HTR-8/SVneo (cell line): ENCODE results near the gene METTL26.

ENCODE experiments used
- DNase-seq: peaks from one replicate; pipeline ENCODE4 v3.0.0; 2011; ENCODE audit warnings: low spot score, mixed read lengths; ENCODE audit not compliant: insufficient read length
- FAIRE-seq: peaks from 2 replicates; lab custom pipeline; 2011; peaks lifted over from hg19 to GRCh38; lab: Jason Lieb, UNC

METTL26 gene

GRCh38 chr16:641326-642188, 5.5 kb upstream of the METTL26 start, which contains the start of gene MCRIP2:
Gene MCRIP2, plus strand, starts transcription at chr16:641828. Its CDS starts 164 bp downstream, at chr16:641992.
- FAIRE-seq (peak; percentile 95), DNase-seq (peak; percentile 85)

DNA sequence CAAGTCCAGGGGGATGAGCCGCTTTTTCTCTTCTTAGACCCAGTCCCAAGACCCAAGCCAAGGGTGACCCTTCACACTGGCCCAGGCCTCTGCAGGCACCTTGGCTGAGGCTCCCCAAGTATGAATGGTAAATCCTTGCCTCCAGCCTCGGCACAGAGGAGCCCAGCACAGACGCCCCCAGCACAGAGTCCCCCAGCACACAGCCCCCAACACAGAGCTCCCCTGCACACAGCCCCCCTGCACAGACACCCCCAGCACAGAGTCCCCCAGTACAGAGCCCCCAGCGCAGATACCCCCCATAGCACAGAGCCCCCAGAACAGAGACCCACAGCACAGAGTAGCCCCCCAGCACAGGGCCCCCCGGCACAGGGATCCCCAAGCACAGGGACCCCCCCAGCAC, 4.5 kb upstream of the METTL26 start:
- no peak for FAIRE-seq
- no peak for DNase-seq

- no peak for FAIRE-seq
Measured at GRCh38 chr16:638836-639235, 2.7 kb upstream of the METTL26 start.

GRCh38 chr16:638034-638543, 2.0 kb upstream of the METTL26 start:
- FAIRE-seq, result no peak
- no peak for DNase-seq

More at GRCh38 chr16:638836-639235, 2.7 kb upstream of the METTL26 start:
- no peak for DNase-seq

DNA sequence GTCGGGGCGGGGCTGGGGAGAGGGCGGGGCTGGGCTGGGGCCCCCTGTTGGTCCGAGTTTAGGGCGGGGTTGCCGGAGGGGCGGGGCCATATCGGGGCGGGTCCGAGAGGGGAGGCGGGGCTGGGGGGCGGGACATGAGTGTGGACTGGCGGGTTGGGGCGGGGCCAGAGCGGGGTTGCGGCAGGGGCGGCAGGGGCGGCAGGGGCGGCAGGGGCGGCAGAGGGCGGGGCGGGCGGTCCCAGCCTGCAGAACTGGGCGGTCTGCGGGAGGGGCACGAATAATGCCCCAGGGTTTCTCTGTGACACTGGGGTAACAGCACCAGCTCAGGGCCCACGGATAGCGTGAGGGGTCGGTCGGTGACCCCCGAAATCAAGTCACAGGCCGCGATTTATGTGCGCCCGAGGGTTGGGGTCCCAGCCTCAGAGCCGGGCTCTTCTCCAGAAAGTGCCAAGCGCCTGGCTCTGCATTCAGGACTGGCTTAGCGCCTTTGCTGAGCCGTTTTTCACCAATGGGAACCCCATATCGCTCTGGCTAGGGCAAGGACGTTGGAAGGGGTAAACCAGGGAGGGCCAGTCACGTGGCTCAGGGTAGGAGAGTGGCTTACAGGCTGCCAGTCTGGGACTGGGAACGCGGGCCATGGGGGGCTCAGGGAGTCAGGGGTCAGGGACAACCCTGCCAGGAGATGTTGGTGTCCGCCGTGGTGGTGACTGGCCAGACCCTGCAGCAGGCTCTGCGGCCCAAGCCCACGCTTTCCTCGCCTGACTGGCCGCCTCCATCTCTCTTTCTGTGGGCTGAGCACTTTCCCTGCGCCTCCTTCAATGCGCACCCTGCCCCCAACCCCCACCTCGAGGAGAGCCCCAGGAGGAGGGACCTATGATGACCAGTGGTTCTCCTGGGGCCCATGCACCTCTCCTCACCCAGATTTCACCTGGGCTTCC, 1.2 kb upstream of the METTL26 start:
- DNase-seq (peak; percentile 97), FAIRE-seq (peak; percentile 26)

DNA sequence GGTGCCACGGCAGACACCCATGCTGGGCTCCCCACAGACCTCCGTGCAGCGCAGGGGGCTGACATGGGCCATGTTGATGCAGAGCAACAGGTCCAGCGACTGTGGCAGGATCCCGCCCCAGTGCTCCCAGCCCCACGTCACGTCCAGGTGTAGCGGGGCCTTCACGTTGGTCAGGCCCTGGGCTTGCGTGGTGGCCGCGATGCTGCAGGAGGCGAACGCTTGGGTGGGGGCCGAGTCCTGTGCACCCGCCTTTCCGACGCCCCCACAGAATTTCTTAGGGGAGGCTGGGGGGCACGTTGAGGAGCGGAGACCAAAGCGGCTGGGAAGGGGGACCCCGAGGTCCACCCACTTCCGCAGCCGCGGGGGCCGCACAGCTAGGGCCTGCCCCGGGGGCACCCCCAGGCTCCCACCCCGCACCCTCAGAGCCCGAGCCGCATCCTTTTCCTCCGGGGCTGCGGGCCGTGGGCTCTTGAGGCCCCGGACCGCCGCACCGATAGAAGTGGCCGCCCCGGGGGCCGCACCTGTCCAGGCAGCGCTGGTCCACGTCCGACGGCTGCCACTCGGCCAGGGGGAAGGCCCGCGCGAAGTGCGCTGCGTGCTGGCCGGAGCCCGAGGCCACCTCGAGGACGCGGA, 416 bp downstream of the METTL26 start:
- DNase-seq (no peak), FAIRE-seq (no peak)

DNA sequence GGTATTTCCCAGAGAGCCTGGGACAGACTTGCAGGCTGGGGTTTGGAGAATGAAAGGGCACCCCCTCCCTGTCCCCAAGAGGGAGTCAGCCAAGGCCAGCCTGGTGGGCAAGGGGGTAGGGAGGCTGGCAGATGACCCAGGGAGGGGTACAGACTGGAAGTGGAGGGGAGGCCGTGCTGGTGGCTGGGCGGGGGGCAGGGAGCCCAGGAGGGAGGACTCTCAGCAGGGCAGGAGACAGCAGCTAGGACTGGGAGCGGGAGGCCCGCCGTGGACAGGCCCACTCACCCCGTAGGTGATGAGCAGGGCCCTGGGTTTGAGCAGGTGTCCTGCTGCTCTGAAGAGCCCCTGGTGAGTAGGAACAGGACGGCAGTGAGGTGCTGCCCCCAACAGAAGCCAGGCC, 1.1 kb downstream of the METTL26 start:
- peak; percentile 26 for FAIRE-seq
- DNase-seq, result no peak

DNA sequence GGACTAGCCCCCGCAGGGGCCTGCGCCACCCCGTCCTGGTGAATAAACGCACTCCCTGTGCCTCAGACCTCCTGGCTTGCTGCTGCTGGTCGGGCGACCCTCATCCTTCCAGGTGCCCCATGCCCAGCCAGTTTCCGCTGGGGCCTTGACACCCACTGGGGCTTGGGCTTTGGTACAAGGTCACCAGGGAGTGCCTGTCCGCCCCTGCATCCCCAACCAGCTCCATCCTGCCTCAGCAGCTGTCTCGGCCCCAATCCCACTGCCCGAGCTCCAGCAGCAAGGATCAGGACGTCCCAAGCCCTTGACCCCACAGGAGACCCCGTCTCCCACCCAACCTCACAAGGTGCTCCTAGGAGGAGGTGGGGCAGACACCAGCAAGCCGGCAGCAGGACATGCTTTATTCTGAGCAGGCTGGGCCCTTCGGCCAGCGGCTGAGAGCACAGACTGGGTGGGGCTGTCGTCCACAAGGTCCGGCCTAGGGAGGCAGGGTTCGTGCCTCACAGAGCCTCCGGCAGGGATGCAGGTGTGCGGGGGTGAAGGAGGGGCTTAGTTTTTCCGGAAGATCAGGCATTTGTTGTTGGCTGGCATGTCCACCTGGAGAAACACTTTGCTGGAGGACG, 1.9 kb downstream of the METTL26 start:
- DNase-seq, result no peak
- FAIRE-seq, result no peak

DNA sequence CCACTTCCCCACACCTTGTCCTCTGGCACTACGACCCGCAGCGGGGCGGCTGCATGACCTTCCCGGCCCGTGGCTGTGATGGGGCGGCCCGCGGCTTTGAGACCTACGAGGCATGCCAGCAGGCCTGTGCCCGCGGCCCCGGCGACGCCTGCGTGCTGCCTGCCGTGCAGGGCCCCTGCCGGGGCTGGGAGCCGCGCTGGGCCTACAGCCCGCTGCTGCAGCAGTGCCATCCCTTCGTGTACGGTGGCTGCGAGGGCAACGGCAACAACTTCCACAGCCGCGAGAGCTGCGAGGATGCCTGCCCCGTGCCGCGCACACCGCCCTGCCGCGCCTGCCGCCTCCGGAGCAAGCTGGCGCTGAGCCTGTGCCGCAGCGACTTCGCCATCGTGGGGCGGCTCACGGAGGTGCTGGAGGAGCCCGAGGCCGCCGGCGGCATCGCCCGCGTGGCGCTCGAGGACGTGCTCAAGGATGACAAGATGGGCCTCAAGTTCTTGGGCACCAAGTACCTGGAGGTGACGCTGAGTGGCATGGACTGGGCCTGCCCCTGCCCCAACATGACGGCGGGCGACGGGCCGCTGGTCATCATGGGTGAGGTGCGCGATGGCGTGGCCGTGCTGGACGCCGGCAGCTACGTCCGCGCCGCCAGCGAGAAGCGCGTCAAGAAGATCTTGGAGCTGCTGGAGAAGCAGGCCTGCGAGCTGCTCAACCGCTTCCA, 2.6 kb downstream of the METTL26 start:
- DNase-seq (no peak), FAIRE-seq (no peak)

GRCh38 chr16:632486-633335, 3.4 kb downstream of the METTL26 start:
- DNase-seq (no peak), FAIRE-seq (no peak)

DNA sequence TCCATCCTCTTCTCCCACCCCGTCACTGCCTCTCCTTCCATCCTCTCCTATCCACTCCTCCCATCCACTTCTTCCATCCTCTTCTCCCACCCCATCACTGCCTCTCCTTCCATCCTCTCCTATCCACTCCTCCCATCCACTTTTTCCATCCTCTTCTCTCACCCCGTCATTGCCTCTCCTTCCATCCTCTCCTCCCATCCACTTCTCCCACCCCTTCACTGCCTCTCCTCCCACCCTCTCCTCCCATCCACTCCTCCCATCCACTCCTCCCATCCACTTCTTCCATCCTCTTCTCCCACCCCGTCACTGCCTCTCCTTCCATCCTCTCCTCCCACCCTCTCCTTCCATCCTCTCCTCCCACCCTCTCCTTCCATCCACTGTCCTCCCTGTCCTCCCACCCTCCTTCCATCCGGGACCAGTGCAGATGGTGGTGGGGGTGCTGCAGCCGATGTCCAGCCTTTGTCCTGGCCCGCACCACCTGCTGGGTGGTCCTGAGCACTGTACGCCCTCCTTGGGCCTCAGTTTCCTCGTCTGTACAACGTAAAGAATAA, 4.2 kb downstream of the METTL26 start:
- DNase-seq (no peak), FAIRE-seq (no peak)

GRCh38 chr16:630815-631405, 5.2 kb downstream of the METTL26 start, which contains the start of gene WFIKKN1:
Gene WFIKKN1, plus strand, starts transcription at chr16:630985. Its CDS starts 269 bp downstream, at chr16:631254.
- DNase-seq (no peak), FAIRE-seq (no peak)

- DNase-seq, result no peak
- no peak for FAIRE-seq
Measured at GRCh38 chr16:630249-630814, 5.8 kb downstream of the METTL26 start.

DNA sequence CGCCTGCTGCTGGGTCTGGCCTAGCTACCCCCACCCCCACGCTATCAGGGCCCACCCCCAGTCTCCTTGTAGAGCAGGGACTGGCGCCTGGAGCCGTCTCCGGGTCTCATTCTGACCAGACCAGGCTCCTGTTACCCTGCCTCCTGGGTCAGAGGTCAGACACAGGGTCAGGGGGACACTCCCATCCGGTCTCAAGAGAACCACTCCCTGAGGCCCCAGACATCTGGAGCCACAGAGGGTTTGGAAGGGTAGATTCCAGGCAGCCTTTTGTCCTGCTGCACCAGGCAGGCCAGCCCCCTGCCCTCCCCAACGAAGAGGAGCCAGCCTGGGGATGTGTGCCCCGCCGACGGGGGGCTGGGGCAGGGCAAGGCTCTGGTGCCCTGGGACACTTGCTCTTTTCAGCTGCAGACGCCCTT, 6.3 kb downstream of the METTL26 start:
- FAIRE-seq, result no peak
- DNase-seq, result no peak

GRCh38 chr16:629185-629832, 6.8 kb downstream of the METTL26 start:
- FAIRE-seq (no peak), DNase-seq (no peak)

GRCh38 chr16:628321-629061, 7.6 kb downstream of the METTL26 start:
- DNase-seq (no peak), FAIRE-seq (no peak)
